ENCODE measurements around the gene PLXNB2. TPM values are rescaled to one million over a fixed set of nuclear protein-coding genes. Genes with fewer than 3 reads are reported as not detected.

The PLXNB2 gene
- total RNA-seq = 9.8 and 11.1 TPM in 2 replicates

GRCh38 chr22:50306753-50307749, at the start of gene PLXNB2:
Gene PLXNB2 (minus strand): TSS chr22:50307646. CDS start chr22:50290584, 17,062 bp downstream.
- H3K9me3 Mint-ChIP-seq = no peaks in the 10 kb centered on the region
- H3K36me3 Mint-ChIP-seq (ENCODE audit: low read depth) = no peaks in the 10 kb centered on the region
- H3K27me3 Mint-ChIP-seq (ENCODE audit: low read depth) = peaks cover 11% of the 10 kb centered on the region
- intact Hi-C loops (cut with micrococcal nuclease) = loop anchor here (5.0 kb wide), 1 partner anchor 35 kb away; the partner anchor contains the start of gene PPP6R2
- no peak for DNase-seq (ENCODE audit: low spot score)
- no peak within 1 kb of the TSS for H3K27ac Mint-ChIP-seq
- peaks cover 6% of the 10 kb centered on the region for H3K4me1 Mint-ChIP-seq (ENCODE audit: low read depth)
- H3K4me3 Mint-ChIP-seq (ENCODE audit: low read depth) = no peak within 1 kb of the TSS

- intact Hi-C loops (cut with micrococcal nuclease) = no loop called here
- Mint-ChIP-seq H3K36me3 (ENCODE audit: low read depth) (peaks cover 42% of the 10 kb centered on the region), H3K27ac (no peak overlapping the region), H3K4me1 (ENCODE audit: low read depth) (peaks cover 12% of the 10 kb centered on the region), H3K4me3 (ENCODE audit: low read depth) (no peak overlapping the region), H3K27me3 (ENCODE audit: low read depth) (no peaks in the 10 kb centered on the region), H3K9me3 (no peaks in the 10 kb centered on the region)
- no peak for DNase-seq (ENCODE audit: low spot score)
Measured at GRCh38 chr22:50357222-50357621, 49.8 kb upstream of the PLXNB2 start.

- H3K9me3 Mint-ChIP-seq = no peaks in the 10 kb centered on the region
- H3K4me1 Mint-ChIP-seq (ENCODE audit: low read depth) = peaks cover 5% of the 10 kb centered on the region
- no peak for DNase-seq (ENCODE audit: low spot score)
- no peak overlapping the region for H3K4me3 Mint-ChIP-seq (ENCODE audit: low read depth)
- peaks cover 37% of the 10 kb centered on the region for H3K36me3 Mint-ChIP-seq (ENCODE audit: low read depth)
- no peak overlapping the region for H3K27ac Mint-ChIP-seq
- H3K27me3 Mint-ChIP-seq (ENCODE audit: low read depth) = no peaks in the 10 kb centered on the region
- intact Hi-C loops (cut with micrococcal nuclease) = no loop called here
Measured at GRCh38 chr22:50356186-50356585, 48.7 kb upstream of the PLXNB2 start.

GRCh38 chr22:50348058-50348457, 40.6 kb upstream of the PLXNB2 start:
- no peaks in the 10 kb centered on the region for H3K4me1 Mint-ChIP-seq (ENCODE audit: low read depth)
- DNase-seq (ENCODE audit: low spot score) = no peak
- no peak overlapping the region for H3K4me3 Mint-ChIP-seq (ENCODE audit: low read depth)
- no peaks in the 10 kb centered on the region for H3K27me3 Mint-ChIP-seq (ENCODE audit: low read depth)
- H3K36me3 Mint-ChIP-seq (ENCODE audit: low read depth) = peaks cover 6% of the 10 kb centered on the region
- H3K9me3 Mint-ChIP-seq = no peaks in the 10 kb centered on the region
- intact Hi-C loops (cut with micrococcal nuclease) = loop anchor here (10.0 kb wide), 1 partner anchor 117 kb away; no protein-coding TSS in a partner anchor
- no peak overlapping the region for H3K27ac Mint-ChIP-seq

- no peaks in the 10 kb centered on the region for H3K36me3 Mint-ChIP-seq (ENCODE audit: low read depth)
- no peak overlapping the region for H3K27ac Mint-ChIP-seq
- no peaks in the 10 kb centered on the region for H3K4me1 Mint-ChIP-seq (ENCODE audit: low read depth)
- no peaks in the 10 kb centered on the region for H3K27me3 Mint-ChIP-seq (ENCODE audit: low read depth)
- no peak for DNase-seq (ENCODE audit: low spot score)
- H3K9me3 Mint-ChIP-seq = no peaks in the 10 kb centered on the region
- intact Hi-C loops (cut with micrococcal nuclease) = loop anchor here (10.0 kb wide), 1 partner anchor 118 kb away; no protein-coding TSS in a partner anchor
- H3K4me3 Mint-ChIP-seq (ENCODE audit: low read depth) = no peak overlapping the region
Measured at GRCh38 chr22:50347157-50347556, 39.7 kb upstream of the PLXNB2 start.

- Mint-ChIP-seq H3K27me3 (ENCODE audit: low read depth) (no peaks in the 10 kb centered on the region), H3K27ac (peak overlapping the region; percentile 42), H3K9me3 (no peaks in the 10 kb centered on the region), H3K4me3 (ENCODE audit: low read depth) (no peak overlapping the region), H3K36me3 (ENCODE audit: low read depth) (no peaks in the 10 kb centered on the region), H3K4me1 (ENCODE audit: low read depth) (peaks cover under 1% of the 10 kb centered on the region)
- no peak for DNase-seq (ENCODE audit: low spot score)
- intact Hi-C loops (cut with micrococcal nuclease) = loop anchor here (10.0 kb wide), 1 partner anchor 118 kb away; no protein-coding TSS in a partner anchor
Measured at GRCh38 chr22:50346470-50346869, 39.0 kb upstream of the PLXNB2 start.

- Mint-ChIP-seq H3K27me3 (ENCODE audit: low read depth) (no peaks in the 10 kb centered on the region), H3K9me3 (no peaks in the 10 kb centered on the region), H3K4me1 (ENCODE audit: low read depth) (peaks cover 2% of the 10 kb centered on the region), H3K27ac (no peak overlapping the region), H3K4me3 (ENCODE audit: low read depth) (peak overlapping the region; percentile 62), H3K36me3 (ENCODE audit: low read depth) (no peaks in the 10 kb centered on the region)
- intact Hi-C loops (cut with micrococcal nuclease) = loop anchor here (1.0 to 10.0 kb wide), 4 partner anchors 36 to 279 kb away; partner anchors contain the start of genes PLXNB2 and TUBGCP6
- DNase-seq (ENCODE audit: low spot score) = no peak
Measured at GRCh38 chr22:50343541-50343935, 36.1 kb upstream of the PLXNB2 start.

- Mint-ChIP-seq H3K27ac (peak within 1 kb of the TSS; percentile 73), H3K4me3 (ENCODE audit: low read depth) (peak within 1 kb of the TSS; percentile 75), H3K9me3 (no peaks in the 10 kb centered on the region), H3K36me3 (ENCODE audit: low read depth) (no peaks in the 10 kb centered on the region), H3K27me3 (ENCODE audit: low read depth) (no peaks in the 10 kb centered on the region), H3K4me1 (ENCODE audit: low read depth) (peaks cover 2% of the 10 kb centered on the region)
- intact Hi-C loops (cut with micrococcal nuclease) = loop anchor here (1.0 to 10.0 kb wide), 5 partner anchors 36 to 279 kb away; partner anchors contain the start of genes PLXNB2 and TUBGCP6
- peak; percentile 82 for DNase-seq (ENCODE audit: low spot score)
Measured at GRCh38 chr22:50342651-50343540, 35.5 kb upstream of the PLXNB2 start, which contains the start of gene PPP6R2. Gene PPP6R2 (plus strand): TSS chr22:50343327. CDS start chr22:50393909, 50,582 bp downstream.

- Mint-ChIP-seq H3K4me3 (ENCODE audit: low read depth) (peak overlapping the region; percentile 75), H3K4me1 (ENCODE audit: low read depth) (peaks cover 2% of the 10 kb centered on the region), H3K36me3 (ENCODE audit: low read depth) (no peaks in the 10 kb centered on the region), H3K27ac (peak overlapping the region; percentile 73), H3K9me3 (no peaks in the 10 kb centered on the region), H3K27me3 (ENCODE audit: low read depth) (no peaks in the 10 kb centered on the region)
- peak; percentile 83 for DNase-seq (ENCODE audit: low spot score)
- intact Hi-C loops (cut with micrococcal nuclease) = loop anchor here (1.0 to 10.0 kb wide), 4 partner anchors 35 to 280 kb away; partner anchors contain the start of gene PLXNB2
Measured at GRCh38 chr22:50341977-50342650, 34.7 kb upstream of the PLXNB2 start.

- intact Hi-C loops (cut with micrococcal nuclease) = loop anchor here (5.0 to 10.0 kb wide), 3 partner anchors 33 to 282 kb away; partner anchors contain the start of gene PLXNB2
- Mint-ChIP-seq H3K4me3 (ENCODE audit: low read depth) (no peak overlapping the region), H3K36me3 (ENCODE audit: low read depth) (no peaks in the 10 kb centered on the region), H3K9me3 (no peaks in the 10 kb centered on the region), H3K27me3 (ENCODE audit: low read depth) (no peaks in the 10 kb centered on the region), H3K27ac (no peak overlapping the region), H3K4me1 (ENCODE audit: low read depth) (peaks cover 2% of the 10 kb centered on the region)
- no peak for DNase-seq (ENCODE audit: low spot score)
Measured at GRCh38 chr22:50339945-50340879, 32.8 kb upstream of the PLXNB2 start.

GRCh38 chr22:50338860-50339462, 31.5 kb upstream of the PLXNB2 start:
- H3K36me3 Mint-ChIP-seq (ENCODE audit: low read depth) = no peaks in the 10 kb centered on the region
- H3K4me1 Mint-ChIP-seq (ENCODE audit: low read depth) = peaks cover 2% of the 10 kb centered on the region
- no peak for DNase-seq (ENCODE audit: low spot score)
- H3K27me3 Mint-ChIP-seq (ENCODE audit: low read depth) = no peaks in the 10 kb centered on the region
- no peaks in the 10 kb centered on the region for H3K9me3 Mint-ChIP-seq
- no peak overlapping the region for H3K27ac Mint-ChIP-seq
- intact Hi-C loops (cut with micrococcal nuclease) = no loop called here
- H3K4me3 Mint-ChIP-seq (ENCODE audit: low read depth) = no peak overlapping the region

Data from activated T-helper 2 cell treated with anti-CD3 and anti-CD28 coated beads, Interferon-gamma antibody, Interleukin-2, Interleukin-4, amounts not matched to agents 10 μg/mL and 5 μg/mL and 100 μg/mL, durations not matched to agents 14 hours and 24 hours and 36 hours (primary cell).